HepG2 (cell line): ENCODE data around the gene RERE. TPM values are rescaled to one million over a fixed set of nuclear protein-coding genes. Genes with fewer than 3 reads are reported as not detected.

ENCODE experiments used
- ATAC-seq: fragments of 200-7000 bp; cut with Tn5 transposase; 3 replicates; pipeline ENCODE4 v1.9.1; 2020; ENCODE audit warnings: mild to moderate bottlenecking, moderate library complexity
- BruUV-seq: library from RNA; stranded (reverse); fragments of 400-500 nt; replicated peaks from 2 replicates; lab custom pipeline; 2021; lab: Mats Ljungman, UMichigan
- CTCF ChIA-PET: fragments of 300-600 bp; formaldehyde crosslinking; extraction: SDS; loops from one replicate; lab custom pipeline; 2021; ENCODE audit warnings: low total read pairs, inconsistent platforms, low intra/inter-chr PET ratio; lab: Yijun Ruan, JAX
- POLR2A ChIA-PET: fragments of 350-600 bp; sonication (Branson Sonifier 250); formaldehyde crosslinking; loops from one replicate; lab custom pipeline; 2020; ENCODE audit warnings: antibody characterized with exemption, inconsistent platforms; lab: Yijun Ruan, JAX
- DNase-seq: peaks from one replicate; pipeline ENCODE4 v3.0.0-alpha.2; 2015; ENCODE audit warnings: low spot score
- FAIRE-seq: peaks from 3 replicates; lab custom pipeline; 2011; peaks lifted over from hg19 to GRCh38; lab: Jason Lieb, UNC
- H2AFZ ChIP-seq: one replicate; pipeline ENCODE4 v1.6.1; 2011; ENCODE audit warnings: low read length, inconsistent platforms
- H3K27ac ChIP-seq: fragments of 300-600 bp; 3 replicates; pipeline ENCODE4 v1.8.0; 2011; ENCODE audit warnings: mixed run types, mild to moderate bottlenecking, mixed read lengths, low read length, inconsistent platforms; ENCODE audit not compliant: insufficient read depth; ENCODE audit errors: extremely low read length
- H3K27me3 ChIP-seq, 2 experiments: fragments of 200-600 bp in 1 of 2; 2 replicates in 1 of 2; 3 replicates in 1 of 2; pipeline versions ENCODE4 v1.6.0 to v1.8.0; 2011; ENCODE audit warnings: low read length in 2 of 2, mild to moderate bottlenecking in 2 of 2, moderate library complexity in 2 of 2, inconsistent platforms in 1 of 2; ENCODE audit not compliant: insufficient read depth in 2 of 2, control insufficient read depth in 1 of 2
- H3K36me3 ChIP-seq, 2 experiments: fragments of 200-600 bp in 1 of 2; replicated peaks in 1 of 2; 2 replicates in 1 of 2; 3 replicates in 1 of 2; pipeline versions ENCODE4 v1.5.1 to v1.8.0; 2011; ENCODE audit warnings: low read length in 2 of 2, inconsistent platforms in 1 of 2; ENCODE audit not compliant: insufficient read depth in 2 of 2, control insufficient read depth in 1 of 2
- H3K4me1 ChIP-seq: 2 replicates; pipeline ENCODE4 v1.5.1; 2012; ENCODE audit warnings: low read length, inconsistent platforms; ENCODE audit not compliant: insufficient read depth
- H3K4me2 ChIP-seq: 2 replicates; pipeline ENCODE4 v1.6.0; 2011; ENCODE audit warnings: low read depth, low read length, inconsistent platforms
- H3K4me3 ChIP-seq, 3 experiments: fragments of 200-600 bp in 1 of 3; sonication (generic), shearing (Covaris generic) in 1 of 3; replicated peaks in 1 of 3; 2 replicates each; pipeline ENCODE4 v1.5.1; 2011 to 2016; ENCODE audit warnings: low read length in 3 of 3, inconsistent platforms in 2 of 3, low read depth in 2 of 3, mild to moderate bottlenecking in 2 of 3, control low read depth in 1 of 3, mixed read lengths in 1 of 3; ENCODE audit not compliant: insufficient read depth in 1 of 3
- H3K79me2 ChIP-seq: one replicate; pipeline ENCODE4 v1.6.1; 2011; ENCODE audit warnings: low read length, inconsistent platforms; ENCODE audit not compliant: insufficient read depth
- H3K9ac ChIP-seq: 2 replicates; pipeline ENCODE4 v1.6.0; 2011; ENCODE audit warnings: mild to moderate bottlenecking, low read depth, low read length, inconsistent platforms; ENCODE audit not compliant: insufficient read depth
- H3K9me3 ChIP-seq: 2 replicates; pipeline ENCODE4 v1.5.1; 2012; ENCODE audit warnings: mild to moderate bottlenecking, low read length
- H4K20me1 ChIP-seq: 2 replicates; pipeline ENCODE4 v1.6.0; 2011; ENCODE audit warnings: inconsistent platforms, mild to moderate bottlenecking, low read length, moderate library complexity; ENCODE audit not compliant: insufficient read depth
- EEA1 ChIP-seq: sonication (generic); formaldehyde crosslinking; IDR thresholded peaks from 2 replicates; pipeline ENCODE4 v1.5.1; 2020; ENCODE audit warnings: mild to moderate bottlenecking, missing genetic modification reagents, borderline replicate concordance
- RBM39 ChIP-seq: fragments of 200-400 bp; formaldehyde crosslinking; IDR thresholded peaks from one replicate; pipeline ENCODE4 v1.6.1; 2018; ENCODE audit warnings: antibody characterized with exemption, mild to moderate bottlenecking, low read depth, low read length; ENCODE audit not compliant: poor library complexity, severe bottlenecking
- ZFY ChIP-seq: sonication (generic); formaldehyde crosslinking; IDR thresholded peaks from 2 replicates; pipeline ENCODE4 v1.4.0; 2020; ENCODE audit warnings: missing genetic modification reagents
- ZKSCAN5 ChIP-seq: sonication (generic); formaldehyde crosslinking; IDR thresholded peaks from 2 replicates; pipeline ENCODE4 v1.5.1; 2020; ENCODE audit warnings: mild to moderate bottlenecking, missing genetic modification reagents
- ZNF260 ChIP-seq: sonication (generic); formaldehyde crosslinking; IDR thresholded peaks from 2 replicates; pipeline ENCODE4 v1.4.0; 2020; ENCODE audit warnings: missing genetic modification reagents, low read depth, mild to moderate bottlenecking, borderline replicate concordance
- ZNF574 ChIP-seq: sonication (generic); formaldehyde crosslinking; IDR thresholded peaks from 2 replicates; pipeline ENCODE4 v1.4.0; 2020; ENCODE audit warnings: missing genetic modification reagents
- ZNF589 ChIP-seq: sonication (generic); formaldehyde crosslinking; conservative IDR thresholded peaks from 2 replicates; pipeline ENCODE4 v1.8.0; 2022; ENCODE audit warnings: mild to moderate bottlenecking, moderate library complexity, missing genetic modification reagents
- ZNF687 ChIP-seq: sonication (generic); formaldehyde crosslinking; IDR thresholded peaks from 2 replicates; pipeline ENCODE4 v1.5.1; 2020; ENCODE audit warnings: mild to moderate bottlenecking, missing genetic modification reagents, moderate library complexity
- ZNF720 ChIP-seq: sonication (generic); formaldehyde crosslinking; IDR thresholded peaks from 2 replicates; pipeline ENCODE4 v1.4.0; 2020; ENCODE audit warnings: missing genetic modification reagents
- WGBS: methylation state at CpG from one replicate; pipeline ENCODE4 v1.1.6; 2017; ENCODE audit warnings: low lambda C conversion rate; 5-methylcytosine and 5-hydroxymethylcytosine counted together
- in situ Hi-C: cut with HindIII; loops from 2 replicates; pipeline ENCODE4 v1.10.0; 2017; ENCODE audit warnings: low pct_unique_long_range_greater_than_20kb; ENCODE audit not compliant: extremely low pct_ligation_motif_present
- intact Hi-C: fragments of 100-400 bp; cut with micrococcal nuclease; formaldehyde crosslinking; loops from one replicate; pipeline ENCODE4 v1.10.0; 2022; ENCODE audit not compliant: unreplicated experiment
- polyA plus RNA-seq, 8 experiments: library from polyadenylated mRNA; depleted of rRNA in 3 of 8; stranded (reverse) in 7 of 8; unstranded in 1 of 8; fragments of >200 nt; fragmentation: Illumina TruSeq in 4 of 8; extraction: Trizol in 4 of 8; gene quantifications; 2 replicates each; pipeline versions ENCODE4 v1.2.1 to v1.2.3, GENCODE V29; 2011 to 2016; ENCODE audit warnings: low read depth in 4 of 8, missing spikeins in 1 of 8, mixed read lengths in 1 of 8; ENCODE audit not compliant: insufficient read depth in 1 of 8
- total RNA-seq, 5 experiments: library from RNA; depleted of rRNA; stranded (reverse); fragments of >200 nt; fragmentation: Illumina TruSeq; extraction: Trizol; gene quantifications; 2 replicates each; pipeline ENCODE4 v1.2.3, GENCODE V29; 2016; ENCODE audit warnings: low read depth in 1 of 5

Gene RERE
- total and polyA plus RNA-seq, 2 of the 13 experiments (the other 11 are each of a cell fraction or from before 2014, with no cell fraction given): 18.3 to 21.9 TPM

GRCh38 chr1:8745346-8745745 lies 72.1 kb downstream of the RERE start (continued):
- TF ChIP-seq ZNF687 (CRISPR knock-in tag): no peak
- no peak for TF ChIP-seq ZNF260 (CRISPR knock-in tag)
- TF ChIP-seq RBM39: no peak
- no peak for TF ChIP-seq ZNF589 (CRISPR knock-in tag)

GRCh38 chr1:8742022-8742924 lies 75.2 kb downstream of the RERE start:
- ChIA-PET POLR2A (interaction anchor here (0.7 to 1.7 kb wide), 3 partner anchors 69 to 106 kb away, joined by 3 to 4 read pairs (median 3); no protein-coding TSS in a partner anchor), CTCF (no interaction called here)
- WGBS: 11% methylated on average over 6 of the region's 6 CpGs
- Histone ChIP-seq H3K27me3 (no peaks in the 10 kb centered on the region), H3K9me3 (no peaks in the 10 kb centered on the region), H2AFZ (no peak overlapping the region), H3K4me3 (peak overlapping the region in 2 of 3 experiments; percentile 4 to 21; a peak in 2 of 6 replicates), H3K4me2 (peak overlapping the region; percentile 67), H3K79me2 (peaks cover 64% of the 10 kb centered on the region), H3K9ac (peak overlapping the region; percentile 50; the same call in 1 of the 2 replicates), H3K27ac (peak overlapping the region; percentile 86), H4K20me1 (no peaks in the 10 kb centered on the region), H3K36me3 (no peaks in the 10 kb centered on the region; a peak in 1 of 5 replicates), H3K4me1 (peaks cover 96% of the 10 kb centered on the region)
- in situ Hi-C loops (no loop called here), intact Hi-C loops (loop anchor here (5.0 kb wide), 2 partner anchors 40 to 75 kb away; partner anchors contain the start of gene RERE)
- peak; percentile 98 for DNase-seq
- peak; percentile 80 for ATAC-seq
- no TSS peak for BruUV-seq
- FAIRE-seq: no peak
- TF ChIP-seq ZKSCAN5 (CRISPR knock-in tag): no peak
- TF ChIP-seq ZNF720 (CRISPR knock-in tag): no peak
- TF ChIP-seq ZNF574 (CRISPR knock-in tag): no peak
- TF ChIP-seq ZFY (CRISPR knock-in tag): 0 out of 2 replicates have a peak, but pooled peaks have one; percentile 13
- no peak for TF ChIP-seq EEA1 (CRISPR knock-in tag)
